Upper lobe of left lung (tissue), 4 donors: ENCODE measurements around the gene NF1.

Experiments
- POLR2A ChIP-seq, 4 donors: fragments of 450-650 bp; IDR thresholded peaks; one replicate each; pipeline ENCODE4 v1.5.1; 2016 to 2017; ENCODE audit warnings: antibody characterized with exemption in 4 of 4, mild to moderate bottlenecking in 2 of 4
- POLR2AphosphoS5 ChIP-seq, 2 donors: sonication (generic); formaldehyde crosslinking; IDR thresholded peaks; one replicate each; pipeline ENCODE4 v1.5.1; 2017; ENCODE audit warnings: antibody characterized with exemption in 2 of 2
- TF ChIP-seq, protein P1 (sequence below), 6 experiments: fragments of 450-650 bp in 4 of 6; fragments of 200-600 bp in 2 of 6; sonication (generic) in 2 of 6; IDR thresholded peaks; one replicate each; pipeline ENCODE4 v1.5.1; 2016 to 2019; ENCODE audit warnings: antibody characterized with exemption in 6 of 6

- TF ChIP-seq, protein P1, sequence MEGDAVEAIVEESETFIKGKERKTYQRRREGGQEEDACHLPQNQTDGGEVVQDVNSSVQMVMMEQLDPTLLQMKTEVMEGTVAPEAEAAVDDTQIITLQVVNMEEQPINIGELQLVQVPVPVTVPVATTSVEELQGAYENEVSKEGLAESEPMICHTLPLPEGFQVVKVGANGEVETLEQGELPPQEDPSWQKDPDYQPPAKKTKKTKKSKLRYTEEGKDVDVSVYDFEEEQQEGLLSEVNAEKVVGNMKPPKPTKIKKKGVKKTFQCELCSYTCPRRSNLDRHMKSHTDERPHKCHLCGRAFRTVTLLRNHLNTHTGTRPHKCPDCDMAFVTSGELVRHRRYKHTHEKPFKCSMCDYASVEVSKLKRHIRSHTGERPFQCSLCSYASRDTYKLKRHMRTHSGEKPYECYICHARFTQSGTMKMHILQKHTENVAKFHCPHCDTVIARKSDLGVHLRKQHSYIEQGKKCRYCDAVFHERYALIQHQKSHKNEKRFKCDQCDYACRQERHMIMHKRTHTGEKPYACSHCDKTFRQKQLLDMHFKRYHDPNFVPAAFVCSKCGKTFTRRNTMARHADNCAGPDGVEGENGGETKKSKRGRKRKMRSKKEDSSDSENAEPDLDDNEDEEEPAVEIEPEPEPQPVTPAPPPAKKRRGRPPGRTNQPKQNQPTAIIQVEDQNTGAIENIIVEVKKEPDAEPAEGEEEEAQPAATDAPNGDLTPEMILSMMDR (IDR thresholded peaks at IDR 0.05) = no peak
- TF ChIP-seq POLR2A (IDR thresholded peaks at IDR 0.05) (no peak), POLR2AphosphoS5 (IDR thresholded peaks at IDR 0.05) (peak in 1 of 2 donors; percentile 9)
These were observed 219.4 kb downstream of the NF1 start, which contains the start of gene EVI2B for GRCh38 chr17:31313982-31314781.
